H1 (cell line): ENCODE measurements around the gene TACC2. TPM values are rescaled to one million over a fixed set of nuclear protein-coding genes. Genes with fewer than 3 reads are reported as not detected.

Source experiments
- CTCF ChIA-PET: fragments of 300-600 bp; sonication (Branson Sonifier 250); formaldehyde crosslinking; loops from one replicate; lab custom pipeline; 2021; ENCODE audit not compliant: partially characterized antibody; lab: Charles Lee
- POLR2A ChIA-PET: fragments of 300-600 bp; sonication (Branson Sonifier 250); formaldehyde crosslinking; loops from one replicate; lab custom pipeline; 2021; ENCODE audit warnings: inconsistent platforms; ENCODE audit not compliant: partially characterized antibody; lab: Charles Lee
- DNase-seq, 2 experiments: peaks; one replicate each; pipeline versions ENCODE4 v3.0.0 to v3.0.0-alpha.2; 2010 to 2022; ENCODE audit warnings: low spot score in 2 of 2, low read depth in 1 of 2, mixed read lengths in 1 of 2
- FAIRE-seq: peaks from 2 replicates; lab custom pipeline; 2011; peaks lifted over from hg19 to GRCh38; lab: Jason Lieb, UNC
- H2AFZ ChIP-seq: 2 replicates; pipeline ENCODE4 v1.8.1; 2012; ENCODE audit warnings: low read length, inconsistent platforms
- H2AK5ac ChIP-seq: 2 replicates; pipeline ENCODE4 v1.6.1; 2013; ENCODE audit warnings: low read depth, low read length
- H2BK120ac ChIP-seq: replicated peaks from 2 replicates; pipeline ENCODE3; 2013; ENCODE audit warnings: low read depth, low read length, inconsistent platforms
- H2BK12ac ChIP-seq: 2 replicates; pipeline ENCODE4 v1.6.1; 2013; ENCODE audit warnings: low read depth, low read length
- H2BK15ac ChIP-seq: 2 replicates; pipeline ENCODE4 v1.6.1; 2013; ENCODE audit warnings: low read length
- H2BK20ac ChIP-seq: 2 replicates; pipeline ENCODE4 v1.6.1; 2013; ENCODE audit warnings: low read length
- H2BK5ac ChIP-seq: 2 replicates; pipeline ENCODE4 v1.6.1; 2013; ENCODE audit warnings: low read depth, low read length
- H3K14ac ChIP-seq: 2 replicates; pipeline ENCODE4 v1.6.1; 2013; ENCODE audit warnings: inconsistent platforms; ENCODE audit not compliant: insufficient read length
- H3K18ac ChIP-seq: 2 replicates; pipeline ENCODE4 v1.6.1; 2013; ENCODE audit warnings: low read length; ENCODE audit errors: extremely low read depth
- H3K23ac ChIP-seq: 2 replicates; pipeline ENCODE4 v1.6.1; 2013; ENCODE audit warnings: inconsistent platforms; ENCODE audit not compliant: insufficient read length
- H3K23me2 ChIP-seq: 2 replicates; pipeline ENCODE4 v1.6.1; 2013; ENCODE audit warnings: low read depth, low read length
- H3K27ac ChIP-seq: 2 replicates; pipeline ENCODE4 v1.6.1; 2011; ENCODE audit warnings: low read depth, low read length, inconsistent platforms
- H3K27me3 ChIP-seq, 4 experiments: replicated peaks in 1 of 4; 1 replicate in 1 of 4; 2 replicates in 3 of 4; pipeline versions ENCODE4 v1.6.1 to v1.8.1; 2011 to 2013; ENCODE audit warnings: low read length in 3 of 4, mild to moderate bottlenecking in 3 of 4, inconsistent platforms in 2 of 4, mixed read lengths in 2 of 4, moderate library complexity in 1 of 4; ENCODE audit not compliant: control insufficient read depth in 3 of 4, insufficient read depth in 3 of 4; ENCODE audit errors: extremely low read depth in 1 of 4
- H3K36me3 ChIP-seq, 4 experiments: 2 replicates each; pipeline versions ENCODE4 v1.6.1 to v1.8.1; 2011 to 2013; ENCODE audit warnings: mild to moderate bottlenecking in 4 of 4, low read length in 3 of 4, moderate library complexity in 2 of 4, control low read depth in 1 of 4, inconsistent platforms in 1 of 4; ENCODE audit not compliant: insufficient read depth in 4 of 4, control insufficient read depth in 2 of 4
- H3K4ac ChIP-seq: replicated peaks from 2 replicates; pipeline ENCODE3; 2013; ENCODE audit warnings: low read length, low read depth, mixed read lengths, inconsistent platforms; ENCODE audit not compliant: insufficient read length
- H3K4me1 ChIP-seq, 4 experiments: replicated peaks in 1 of 4; 1 replicate in 1 of 4; 2 replicates in 3 of 4; pipeline versions ENCODE4 v1.6.1 to v1.8.1; 2011 to 2013; ENCODE audit warnings: low read length in 3 of 4, inconsistent platforms in 2 of 4, mixed read lengths in 1 of 4; ENCODE audit not compliant: insufficient read depth in 4 of 4, control insufficient read depth in 3 of 4
- H3K4me2 ChIP-seq, 2 experiments: 2 replicates each; pipeline versions ENCODE4 v1.6.1 to v1.8.1; 2011 to 2013; ENCODE audit warnings: low read depth in 2 of 2, low read length in 2 of 2, control low read depth in 1 of 2, inconsistent platforms in 1 of 2, mild to moderate bottlenecking in 1 of 2; ENCODE audit not compliant: insufficient read depth in 1 of 2
- H3K4me3 ChIP-seq, 4 experiments: fragments of 200-600, 300-600 bp in 1 of 4; sonication (generic), shearing (Covaris generic), sonication (Bioruptor Twin) in 1 of 4; 2 replicates each; pipeline versions ENCODE4 v1.5.1 to v1.8.1; 2011 to 2016; ENCODE audit warnings: low read length in 4 of 4, low read depth in 3 of 4, control low read depth in 2 of 4, inconsistent platforms in 2 of 4, mild to moderate bottlenecking in 2 of 4, mixed read lengths in 1 of 4, moderate library complexity in 1 of 4; ENCODE audit not compliant: insufficient read depth in 2 of 4; ENCODE audit errors: extremely low read depth in 1 of 4
- H3K56ac ChIP-seq: replicated peaks from 2 replicates; pipeline ENCODE3; 2013; ENCODE audit warnings: low read depth, mild to moderate bottlenecking, mixed read lengths, low read length, inconsistent platforms; ENCODE audit not compliant: insufficient read length
- H3K79me1 ChIP-seq: 2 replicates; pipeline ENCODE4 v1.6.1; 2013; ENCODE audit warnings: low read depth, low read length, control low read depth
- H3K79me2 ChIP-seq, 2 experiments: 2 replicates each; pipeline versions ENCODE4 v1.6.1 to v1.8.1; 2012 to 2013; ENCODE audit warnings: low read length in 2 of 2, mild to moderate bottlenecking in 2 of 2, inconsistent platforms in 1 of 2; ENCODE audit not compliant: insufficient read depth in 2 of 2, control insufficient read depth in 1 of 2
- H3K9ac ChIP-seq, 4 experiments: replicated peaks in 1 of 4; 1 replicate in 1 of 4; 2 replicates in 3 of 4; pipeline versions ENCODE4 v1.6.1 to v1.8.1; 2011 to 2013; ENCODE audit warnings: low read depth in 3 of 4, low read length in 3 of 4, control low read depth in 2 of 4, mild to moderate bottlenecking in 2 of 4, moderate library complexity in 2 of 4, inconsistent platforms in 1 of 4; ENCODE audit errors: extremely low read depth in 1 of 4
- H3K9me3 ChIP-seq, 2 experiments: 2 replicates each; pipeline versions ENCODE4 v1.6.1 to v1.8.1; 2012 to 2013; ENCODE audit warnings: mild to moderate bottlenecking in 2 of 2, moderate library complexity in 2 of 2, control low read depth in 1 of 2, inconsistent platforms in 1 of 2, low read depth in 1 of 2, low read length in 1 of 2, mixed read lengths in 1 of 2; ENCODE audit not compliant: insufficient read depth in 2 of 2
- H4K20me1 ChIP-seq, 2 experiments: replicated peaks in 1 of 2; 2 replicates each; pipeline versions ENCODE3 to v1.8.1; 2011 to 2013; ENCODE audit warnings: inconsistent platforms in 2 of 2, low read length in 2 of 2, mild to moderate bottlenecking in 1 of 2; ENCODE audit not compliant: insufficient read depth in 2 of 2, control insufficient read depth in 1 of 2
- H4K5ac ChIP-seq: 2 replicates; pipeline ENCODE4 v1.6.1; 2013; ENCODE audit warnings: low read length, low read depth, mixed read lengths, inconsistent platforms; ENCODE audit not compliant: insufficient read length
- H4K8ac ChIP-seq: 2 replicates; pipeline ENCODE4 v1.8.0; 2013; ENCODE audit warnings: mild to moderate bottlenecking, moderate library complexity, low read length, inconsistent platforms; ENCODE audit not compliant: insufficient read depth; ENCODE audit errors: extremely low read depth
- H4K91ac ChIP-seq: replicated peaks from 2 replicates; pipeline ENCODE3; 2013; ENCODE audit warnings: low read length, mixed read lengths, inconsistent platforms; ENCODE audit not compliant: insufficient read length
- ASH2L ChIP-seq: fragments of 200-600, 300-600 bp; sonication (generic); IDR thresholded peaks from one replicate; pipeline ENCODE4 v1.7.1; 2017; ENCODE audit warnings: low read length
- PHF8 ChIP-seq: fragments of 200-600 bp; sonication (generic); conservative IDR thresholded peaks from 2 replicates; pipeline ENCODE4 v1.7.1; 2012; ENCODE audit warnings: low read depth, mild to moderate bottlenecking, inconsistent platforms, low read length, moderate library complexity
- SRF ChIP-seq: IDR thresholded peaks from 2 replicates; pipeline ENCODE4 v1.6.1; 2011; ENCODE audit warnings: mild to moderate bottlenecking, low read depth, low read length, moderate library complexity
- WGBS, 2 experiments: shearing (Covaris generic) in 1 of 2; methylation state at CpG; one replicate each; pipeline versions ENCODE4 v1.1.6 to v1.1.7; 2013 to 2015; ENCODE audit warnings: low lambda C conversion rate in 2 of 2, mixed read lengths in 2 of 2, inconsistent platforms in 1 of 2, low coverage in 1 of 2, missing lambda C conversion rate in 1 of 2; ENCODE audit not compliant: insufficient replicate concordance in 2 of 2, insufficient coverage in 1 of 2, insufficient read length in 1 of 2; ENCODE audit errors: extremely low coverage in 1 of 2, missing lambda C conversion rate in 1 of 2; 5-methylcytosine and 5-hydroxymethylcytosine counted together
- polyA plus RNA-seq, 7 experiments: library from polyadenylated mRNA; depleted of rRNA in 3 of 7; stranded (reverse) in 5 of 7; unstranded in 2 of 7; fragments of >200 nt in 5 of 7; fragments of 200-250 nt in 2 of 7; gene quantifications; 1 replicate in 5 of 7; 2 replicates in 1 of 7; 4 replicates in 1 of 7; pipeline versions ENCODE4 v1.2.1 to v1.2.3, GENCODE V29; 2011 to 2013; ENCODE audit warnings: missing spikeins in 2 of 7, mixed read lengths in 2 of 7
- total RNA-seq: library from RNA; stranded (reverse); fragmentation: NEBNext Ultra II Directional; extraction: Animal tissue kit (Norgen Biotek cat#: 25700); gene quantifications from 2 replicates; pipeline ENCODE4 v1.2.1, GENCODE V29; 2021
- TF ChIP-seq, protein P1 (sequence below), 3 experiments: IDR thresholded peaks; 1 replicate in 2 of 3; 2 replicates in 1 of 3; pipeline versions ENCODE4 v1.5.1 to v1.6.1; 2011; ENCODE audit warnings: low read length in 3 of 3, mild to moderate bottlenecking in 3 of 3, inconsistent platforms in 2 of 3, low read depth in 1 of 3, moderate library complexity in 1 of 3; ENCODE audit not compliant: insufficient read depth in 1 of 3; ENCODE audit errors: control extremely low read depth in 1 of 3

TACC2 gene
- total and polyA plus RNA-seq, 2 of the 8 experiments (the other 6 are each of a cell fraction or from before 2014, with no cell fraction given) = 21.2 to 46.6 TPM

DNA sequence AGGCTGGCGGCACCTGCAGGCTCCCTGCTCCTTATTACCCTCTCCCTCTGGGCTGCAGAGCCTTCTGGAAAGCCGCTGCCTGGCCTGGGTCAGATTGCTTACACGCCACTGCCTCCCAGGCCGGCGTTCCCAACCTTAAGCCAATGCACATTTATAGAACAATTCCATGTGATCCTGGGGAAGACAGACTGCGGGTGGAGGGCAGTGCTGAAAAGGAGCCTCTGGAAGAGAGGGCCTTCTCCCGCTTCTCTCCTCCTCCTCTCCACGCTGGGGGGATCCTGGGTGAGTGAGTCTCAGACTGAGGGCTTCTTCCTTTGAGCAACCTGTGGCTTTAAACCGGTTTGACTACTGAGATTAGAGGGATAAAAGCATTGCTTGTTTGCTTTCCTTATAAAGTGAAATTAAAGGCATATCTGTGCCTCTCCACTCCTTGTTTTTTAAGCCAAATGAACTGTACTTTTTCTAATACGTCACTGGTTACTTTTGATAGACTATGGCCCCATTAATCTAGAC, 5.5 kb downstream of the TACC2 start:
- Histone ChIP-seq H3K23ac (no peak overlapping the region), H3K27me3 (no peaks in the 10 kb centered on the region), H3K4me3 (no peak overlapping the region), H2AFZ (peak overlapping the region; percentile 71), H3K4me2 (peak overlapping the region; percentile 37 to 46; a peak in 2 of 4 replicates), H3K56ac (no peak overlapping the region), H3K4ac (no peak overlapping the region), H2BK5ac (no peak overlapping the region), H3K14ac (no peak overlapping the region), H3K9me3 (no peaks in the 10 kb centered on the region), H2BK12ac (no peak overlapping the region), H3K4me1 (peaks cover 1 to 8% (median 3%) of the 10 kb centered on the region in 4 experiments; a peak in 5 of 7 replicates), H3K9ac (no peak overlapping the region), H3K36me3 (no peaks in the 10 kb centered on the region), H2BK120ac (no peak overlapping the region), H4K20me1 (no peaks in the 10 kb centered on the region), H3K23me2 (no peaks in the 10 kb centered on the region), H3K79me1 (no peaks in the 10 kb centered on the region), H4K8ac (peak overlapping the region; percentile 78; the same call in 1 of the 2 replicates), H2BK15ac (no peak overlapping the region), H4K91ac (no peak overlapping the region), H3K27ac (no peak overlapping the region), H2AK5ac (no peak overlapping the region), H3K79me2 (no peaks in the 10 kb centered on the region), H3K18ac (no peak overlapping the region; the same call in 1 of the 2 replicates), H2BK20ac (no peak overlapping the region), H4K5ac (no peak overlapping the region)
- CTCF ChIA-PET = interaction anchor here (0.7 to 1.2 kb wide), 2 partner anchors 10 to 349 kb away, joined by 3 read pairs; no protein-coding TSS in a partner anchor
- TF ChIP-seq SRF (no peak), PHF8 (no peak), ASH2L (peak; percentile 54)
- TF ChIP-seq, protein P1, sequence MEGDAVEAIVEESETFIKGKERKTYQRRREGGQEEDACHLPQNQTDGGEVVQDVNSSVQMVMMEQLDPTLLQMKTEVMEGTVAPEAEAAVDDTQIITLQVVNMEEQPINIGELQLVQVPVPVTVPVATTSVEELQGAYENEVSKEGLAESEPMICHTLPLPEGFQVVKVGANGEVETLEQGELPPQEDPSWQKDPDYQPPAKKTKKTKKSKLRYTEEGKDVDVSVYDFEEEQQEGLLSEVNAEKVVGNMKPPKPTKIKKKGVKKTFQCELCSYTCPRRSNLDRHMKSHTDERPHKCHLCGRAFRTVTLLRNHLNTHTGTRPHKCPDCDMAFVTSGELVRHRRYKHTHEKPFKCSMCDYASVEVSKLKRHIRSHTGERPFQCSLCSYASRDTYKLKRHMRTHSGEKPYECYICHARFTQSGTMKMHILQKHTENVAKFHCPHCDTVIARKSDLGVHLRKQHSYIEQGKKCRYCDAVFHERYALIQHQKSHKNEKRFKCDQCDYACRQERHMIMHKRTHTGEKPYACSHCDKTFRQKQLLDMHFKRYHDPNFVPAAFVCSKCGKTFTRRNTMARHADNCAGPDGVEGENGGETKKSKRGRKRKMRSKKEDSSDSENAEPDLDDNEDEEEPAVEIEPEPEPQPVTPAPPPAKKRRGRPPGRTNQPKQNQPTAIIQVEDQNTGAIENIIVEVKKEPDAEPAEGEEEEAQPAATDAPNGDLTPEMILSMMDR (IDR thresholded peaks at IDR 0.05; ENCODE audit: control extremely low read depth in 1 of 3, insufficient read depth in 1 of 3, low read depth in 1 of 3, low read length in 3 of 3) = peak in 1 of 3 experiments; percentile 9; a peak in 1 of 4 replicates
- no peak for FAIRE-seq
- 35% methylated on average over 10 of the region's 10 CpGs; no CpG with 5 or more reads in 1 of the 2 experiments for WGBS, 2 experiments
- POLR2A ChIA-PET = interaction anchor here (1.2 kb wide), 1 partner anchor 20 kb away, joined by 8 read pairs; the partner anchor contains the start of gene NSMCE4A
- peak in 1 of 2 experiments; percentile 63 for DNase-seq
